NCI-H2081 (cell line): Measurements from ENCODE around the gene NSDHL.

ENCODE experiments used
- DNase-seq, 2 experiments: peaks; one replicate each; lab custom pipeline; 2025; lab: John Stamatoyannopoulos, UW

NSDHL gene

DNA sequence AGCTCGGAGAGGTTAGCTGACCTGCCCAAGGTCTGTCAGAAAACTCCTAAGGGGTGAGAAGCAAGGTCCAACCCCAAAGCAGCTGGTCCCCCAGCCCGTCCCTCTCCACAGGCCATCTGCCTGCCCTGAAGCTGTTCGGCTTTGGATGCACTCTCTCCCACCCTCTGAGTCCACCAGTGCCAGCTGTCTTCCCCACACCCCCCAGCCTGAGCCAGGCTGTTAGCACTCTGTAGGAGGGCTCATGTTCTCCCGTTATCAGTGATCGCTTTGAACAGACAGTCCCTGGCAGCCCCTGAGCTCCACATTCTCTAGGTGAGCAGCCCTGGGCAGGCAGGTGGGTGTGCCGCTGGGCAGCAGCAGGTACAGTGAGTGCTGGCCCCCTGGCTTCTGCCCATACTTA lies 83.0 kb downstream of the NSDHL start:
- DNase-seq, result no peak

DNA sequence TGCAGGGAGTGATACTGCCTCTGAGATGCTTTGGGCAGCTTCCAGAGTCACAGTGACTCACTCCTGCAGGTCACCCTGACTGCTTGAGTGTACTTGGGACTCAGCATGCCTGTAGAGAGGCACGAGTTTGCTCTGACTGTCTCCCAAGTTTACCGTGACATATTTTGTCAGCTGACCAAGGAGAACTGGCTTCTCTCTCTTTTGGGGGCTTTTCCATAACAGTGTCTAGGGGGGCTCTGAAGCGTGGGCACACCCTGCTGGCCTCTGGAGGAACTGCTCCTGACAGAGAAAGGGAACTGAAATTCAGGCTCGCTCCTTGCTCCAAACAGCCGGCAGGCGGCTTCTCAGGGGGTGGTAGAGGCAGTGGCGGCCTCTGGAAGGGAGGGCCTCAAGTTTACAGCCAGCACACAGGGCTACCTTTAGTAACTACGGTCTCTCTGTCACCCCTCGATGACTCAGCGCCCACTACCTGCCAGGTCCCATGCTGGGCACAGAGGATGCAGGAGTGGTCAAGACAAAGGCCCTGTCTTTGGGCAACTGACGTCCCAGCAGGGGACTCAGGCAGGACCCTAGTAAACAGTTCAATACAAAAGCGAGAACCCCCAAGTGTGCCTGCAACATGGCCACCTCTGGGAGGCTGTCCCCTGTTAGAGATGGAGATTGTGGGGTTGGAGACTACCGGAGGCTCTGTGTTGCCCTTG lies 84.8 kb downstream of the NSDHL start:
- no peak for DNase-seq

DNA sequence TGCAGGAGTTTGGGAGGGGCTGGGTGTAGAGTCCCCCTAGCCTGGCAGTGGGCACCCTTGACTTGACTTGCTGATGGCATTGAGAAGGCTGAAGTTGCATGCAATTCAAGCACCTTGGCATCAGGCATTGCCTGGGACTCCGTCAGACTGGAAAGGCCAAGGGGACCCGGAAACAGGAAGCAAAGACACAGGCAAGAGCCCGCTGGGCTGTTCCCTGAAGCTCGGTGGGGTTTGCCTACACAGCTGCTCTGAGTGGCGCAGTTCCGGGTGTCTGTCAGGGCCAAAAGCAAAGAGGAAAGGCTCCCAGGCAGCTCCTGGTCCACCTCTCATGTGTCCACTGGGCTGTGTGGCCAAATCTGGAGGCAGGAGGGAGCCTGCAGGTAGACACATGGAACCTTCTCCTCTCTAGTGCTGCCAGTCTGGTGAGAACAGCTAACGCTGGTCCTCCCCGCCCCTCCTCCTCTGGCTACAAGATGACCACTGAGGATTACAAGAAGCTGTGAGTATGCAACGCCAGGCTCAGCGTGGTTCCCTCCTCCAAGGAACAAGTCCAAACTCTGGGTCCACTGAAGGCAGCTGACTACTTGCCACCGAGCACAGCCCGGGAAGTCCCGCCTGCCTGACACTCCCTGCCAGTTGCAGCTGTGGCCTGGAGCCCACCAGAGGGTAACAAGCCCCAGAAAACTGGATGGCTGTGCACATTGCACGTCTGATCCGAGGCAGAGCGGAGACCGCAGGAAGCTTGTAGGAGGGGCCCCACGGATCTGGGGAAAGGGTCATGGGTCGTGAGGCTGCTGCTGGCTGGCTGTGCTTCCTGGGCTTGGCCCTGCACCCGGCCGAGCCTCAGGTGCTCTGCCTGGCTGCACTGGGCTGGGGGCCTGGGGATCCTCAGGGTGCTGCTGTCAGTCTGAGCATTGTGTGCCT lies 87.1 kb downstream of the NSDHL start:
- no peak for DNase-seq

DNA sequence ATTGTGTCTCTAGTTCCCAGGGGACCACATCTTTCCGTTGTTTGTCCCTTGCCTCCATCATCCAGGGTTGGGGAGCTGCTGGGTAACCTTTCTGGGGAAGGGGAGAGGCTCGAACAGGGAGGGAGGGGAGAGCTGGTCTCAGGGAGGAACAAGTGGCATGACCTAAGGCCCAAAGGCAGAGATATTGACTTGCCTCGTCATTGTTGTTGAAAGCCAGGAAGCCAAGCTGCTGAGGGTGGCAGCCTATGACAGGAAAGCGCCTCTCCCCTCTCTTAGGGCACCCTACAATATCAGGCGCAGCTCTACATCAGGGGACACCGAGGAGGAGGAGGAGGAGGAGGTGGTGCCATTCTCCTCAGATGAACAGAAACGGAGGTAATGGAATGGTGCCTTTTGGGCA lies 87.8 kb downstream of the NSDHL start:
- DNase-seq, result no peak
